ENCODE data around the gene RPS6KA2. TPM values are rescaled to one million over a fixed set of nuclear protein-coding genes. Genes with fewer than 3 reads are reported as not detected.

The RPS6KA2 gene
- total and polyA plus RNA-seq, 4 experiments from 2014 or later = 1.1 to 10.6 (median 6.6) TPM

Small RNA genes within 50 kb of the gene (microRNA-seq; reads per million reads assigned to microRNA genes)
- not detected for gene MIR1913 (ENCODE audit: borderline microRNAs expressed, borderline number of aligned reads, borderline replicate concordance)

Other genes starting within 250 kb of the RPS6KA2 start
- 10 to 100 TPM; 33.1 to 34.7 TPM for gene MPC1, start 244.3 kb downstream of the RPS6KA2 start, total RNA-seq
- gene MPC1, start 244.3 kb downstream of the RPS6KA2 start, polyA plus RNA-seq = 10 to 100 TPM; 57.2 to 85.0 TPM
- under 1 TPM; 0.30 to 0.41 TPM for gene RAMACL, start 40.6 kb downstream of the RPS6KA2 start, total RNA-seq
- gene RAMACL, start 40.6 kb downstream of the RPS6KA2 start, polyA plus RNA-seq = under 1 TPM; 0.39 to 0.41 TPM

Data from CD4-positive, alpha-beta memory T cell (primary cell).